ENCODE measurements around the gene FGL2. TPM values are rescaled to one million over a fixed set of nuclear protein-coding genes. Genes with fewer than 3 reads are reported as not detected.

The FGL2 gene
- polyA plus RNA-seq, 2 of the 4 experiments (the other 2 are of a cell fraction) = not detected

DNA sequence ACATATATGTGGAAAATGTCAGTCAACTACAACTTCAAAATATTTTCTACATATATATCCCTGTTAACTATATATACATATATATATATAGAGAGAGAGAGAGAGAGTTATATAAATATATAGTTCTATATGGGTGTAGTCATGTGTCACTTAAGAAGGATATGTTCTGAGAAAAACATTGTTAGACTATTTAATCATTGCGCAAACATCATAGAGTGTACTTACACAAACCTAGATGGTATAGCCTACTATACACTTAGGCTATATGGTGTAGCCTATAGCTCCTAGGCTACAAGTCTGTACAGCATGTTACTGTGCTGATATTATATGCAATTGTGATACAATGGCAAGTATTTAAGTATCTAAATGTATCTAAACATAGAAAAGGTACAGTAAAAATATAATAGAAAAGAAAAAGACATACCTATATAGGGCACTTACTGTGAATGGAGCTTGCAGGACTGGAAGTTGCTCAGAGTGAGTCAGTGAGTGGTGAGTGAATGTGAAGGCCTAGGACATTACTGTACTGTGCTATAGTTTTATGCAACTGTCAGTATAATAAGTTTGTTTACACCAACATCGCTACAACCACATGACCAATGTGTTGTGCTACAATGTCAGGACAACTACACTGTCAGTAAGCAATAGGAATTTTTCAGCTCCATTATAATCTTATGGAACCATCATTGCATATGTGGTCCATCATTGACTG, 18.0 kb upstream of the FGL2 start:
- no peak overlapping the region for H3K4me3 ChIP-seq
- WGBS (ENCODE audit: missing lambda C conversion rate) = 94% methylated on average over 2 of the region's 2 CpGs
- no peak for TF ChIP-seq ESRRA (IDR thresholded peaks at IDR 0.05; ENCODE audit: borderline replicate concordance, low read length)
- TF ChIP-seq FOSL2 (IDR thresholded peaks at IDR 0.05) = no peak
- no peak for TF ChIP-seq FOSL2 (CRISPR knock-in tag; IDR thresholded peaks at IDR 0.05)
- H3K27ac ChIP-seq = no peak overlapping the region
- FAIRE-seq = no peak
- POLR2A ChIA-PET = no interaction called here
- no peak overlapping the region for H3K4me2 ChIP-seq
- no peaks in the 10 kb centered on the region for H3K9me3 ChIP-seq
- CTCF ChIA-PET = no interaction called here
- DNase-seq (ENCODE audit: low read depth in 1 of 2, low spot score in 1 of 2) = no peak
- peaks cover 11% of the 10 kb centered on the region; the same call in 2 of the 3 replicates for H3K4me1 ChIP-seq
- no peak for ATAC-seq

DNA sequence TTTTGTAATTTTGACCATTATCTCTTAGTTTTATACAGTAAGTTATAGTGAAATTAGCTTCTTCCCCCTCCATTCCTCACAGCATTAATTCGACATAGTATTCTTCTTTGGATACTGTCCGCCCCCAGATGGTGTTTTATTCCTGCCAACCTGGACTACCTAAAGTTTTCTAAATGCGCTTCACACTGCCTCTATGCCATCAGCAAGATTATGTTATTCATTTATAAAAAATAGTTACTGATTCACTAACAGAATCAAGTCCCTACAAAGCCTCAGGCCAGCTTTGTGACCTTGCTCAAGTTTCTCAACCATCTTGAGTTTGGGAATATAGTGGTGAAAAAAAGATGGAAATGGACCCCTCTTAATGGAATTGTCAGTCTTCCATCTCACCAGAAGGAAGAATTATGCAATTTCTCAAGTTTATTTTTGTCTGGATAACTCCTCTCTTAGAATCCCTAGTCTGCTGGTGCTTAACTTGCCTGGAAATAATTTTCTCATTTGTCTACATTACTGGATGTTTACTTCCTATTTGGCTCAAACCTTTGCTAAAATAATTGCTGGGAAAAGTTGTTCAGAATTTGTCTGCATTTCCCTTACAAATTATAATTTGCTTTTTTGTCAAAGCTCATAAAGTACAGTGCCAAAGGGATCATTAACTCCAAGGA, 16.7 kb upstream of the FGL2 start:
- peak overlapping the region; percentile 23 for H3K4me2 ChIP-seq
- TF ChIP-seq MAZ (IDR thresholded peaks at IDR 0.05; ENCODE audit: borderline replicate concordance, low read depth, low read length) (no peak), BHLHE40 (IDR thresholded peaks at IDR 0.05; ENCODE audit: low read depth, low read length) (no peak), FOXS1 (CRISPR knock-in tag; IDR thresholded peaks at IDR 0.05) (no peak), EP300 (IDR thresholded peaks at IDR 0.05) (no peak), NR3C1 (IDR thresholded peaks at IDR 0.05) (no peak), EHF (CRISPR knock-in tag; IDR thresholded peaks at IDR 0.05) (no peak), RAD21 (conservative IDR thresholded peaks at IDR 0.05 in 1 of 2, IDR thresholded peaks at IDR 0.05 in 1 of 2) (no peak), NFE2L2 (conservative IDR thresholded peaks at IDR 0.05; ENCODE audit: low read length) (no peak), GATA3 (IDR thresholded peaks at IDR 0.05; ENCODE audit: borderline replicate concordance) (no peak), MAFK (IDR thresholded peaks at IDR 0.05; ENCODE audit: partially characterized antibody) (no peak), EHMT2 (IDR thresholded peaks at IDR 0.05; ENCODE audit: low read depth) (no peak), HEYL (CRISPR knock-in tag; IDR thresholded peaks at IDR 0.05) (no peak), POLR2A (IDR thresholded peaks at IDR 0.05; ENCODE audit: low read length) (no peak)
- TF ChIP-seq, protein P1, sequence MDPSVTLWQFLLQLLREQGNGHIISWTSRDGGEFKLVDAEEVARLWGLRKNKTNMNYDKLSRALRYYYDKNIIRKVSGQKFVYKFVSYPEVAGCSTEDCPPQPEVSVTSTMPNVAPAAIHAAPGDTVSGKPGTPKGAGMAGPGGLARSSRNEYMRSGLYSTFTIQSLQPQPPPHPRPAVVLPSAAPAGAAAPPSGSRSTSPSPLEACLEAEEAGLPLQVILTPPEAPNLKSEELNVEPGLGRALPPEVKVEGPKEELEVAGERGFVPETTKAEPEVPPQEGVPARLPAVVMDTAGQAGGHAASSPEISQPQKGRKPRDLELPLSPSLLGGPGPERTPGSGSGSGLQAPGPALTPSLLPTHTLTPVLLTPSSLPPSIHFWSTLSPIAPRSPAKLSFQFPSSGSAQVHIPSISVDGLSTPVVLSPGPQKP (IDR thresholded peaks at IDR 0.05; ENCODE audit: low read depth, low read length) = no peak
- TF ChIP-seq, protein P2, sequence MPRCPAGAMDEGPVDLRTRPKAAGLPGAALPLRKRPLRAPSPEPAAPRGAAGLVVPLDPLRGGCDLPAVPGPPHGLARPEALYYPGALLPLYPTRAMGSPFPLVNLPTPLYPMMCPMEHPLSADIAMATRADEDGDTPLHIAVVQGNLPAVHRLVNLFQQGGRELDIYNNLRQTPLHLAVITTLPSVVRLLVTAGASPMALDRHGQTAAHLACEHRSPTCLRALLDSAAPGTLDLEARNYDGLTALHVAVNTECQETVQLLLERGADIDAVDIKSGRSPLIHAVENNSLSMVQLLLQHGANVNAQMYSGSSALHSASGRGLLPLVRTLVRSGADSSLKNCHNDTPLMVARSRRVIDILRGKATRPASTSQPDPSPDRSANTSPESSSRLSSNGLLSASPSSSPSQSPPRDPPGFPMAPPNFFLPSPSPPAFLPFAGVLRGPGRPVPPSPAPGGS (IDR thresholded peaks at IDR 0.05) = no peak
- TF ChIP-seq, protein P3, sequence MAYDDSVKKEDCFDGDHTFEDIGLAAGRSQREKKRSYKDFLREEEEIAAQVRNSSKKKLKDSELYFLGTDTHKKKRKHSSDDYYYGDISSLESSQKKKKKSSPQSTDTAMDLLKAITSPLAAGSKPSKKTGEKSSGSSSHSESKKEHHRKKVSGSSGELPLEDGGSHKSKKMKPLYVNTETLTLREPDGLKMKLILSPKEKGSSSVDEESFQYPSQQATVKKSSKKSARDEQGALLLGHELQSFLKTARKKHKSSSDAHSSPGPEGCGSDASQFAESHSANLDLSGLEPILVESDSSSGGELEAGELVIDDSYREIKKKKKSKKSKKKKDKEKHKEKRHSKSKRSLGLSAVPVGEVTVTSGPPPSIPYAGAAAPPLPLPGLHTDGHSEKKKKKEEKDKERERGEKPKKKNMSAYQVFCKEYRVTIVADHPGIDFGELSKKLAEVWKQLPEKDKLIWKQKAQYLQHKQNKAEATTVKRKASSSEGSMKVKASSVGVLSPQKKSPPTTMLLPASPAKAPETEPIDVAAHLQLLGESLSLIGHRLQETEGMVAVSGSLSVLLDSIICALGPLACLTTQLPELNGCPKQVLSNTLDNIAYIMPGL (CRISPR knock-in tag; IDR thresholded peaks at IDR 0.05; ENCODE audit: borderline replicate concordance) = no peak
- FAIRE-seq = no peak
- ATAC-seq = no peak
- ChIA-PET CTCF (no interaction called here), POLR2A (no interaction called here)
- H3K4me1 ChIP-seq = peaks cover 11% of the 10 kb centered on the region; the same call in 2 of the 3 replicates
- no peaks in the 10 kb centered on the region for H3K9me3 ChIP-seq
- DNase-seq (ENCODE audit: low read depth in 1 of 2, low spot score in 1 of 2) = peak in 1 of 2 experiments; percentile 7
- no peak overlapping the region for H3K27ac ChIP-seq
- no peak overlapping the region for H3K4me3 ChIP-seq
- WGBS (ENCODE audit: missing lambda C conversion rate) = 63% methylated on average over 3 of the region's 3 CpGs

All from A549 (cell line).